Measurements from ENCODE around the gene DIPK1A. TPM values are rescaled to one million over a fixed set of nuclear protein-coding genes. Genes with fewer than 3 reads are reported as not detected.

Gene DIPK1A
- total RNA-seq, 1 experiment from 2014 or later: 1.2 TPM

DNA sequence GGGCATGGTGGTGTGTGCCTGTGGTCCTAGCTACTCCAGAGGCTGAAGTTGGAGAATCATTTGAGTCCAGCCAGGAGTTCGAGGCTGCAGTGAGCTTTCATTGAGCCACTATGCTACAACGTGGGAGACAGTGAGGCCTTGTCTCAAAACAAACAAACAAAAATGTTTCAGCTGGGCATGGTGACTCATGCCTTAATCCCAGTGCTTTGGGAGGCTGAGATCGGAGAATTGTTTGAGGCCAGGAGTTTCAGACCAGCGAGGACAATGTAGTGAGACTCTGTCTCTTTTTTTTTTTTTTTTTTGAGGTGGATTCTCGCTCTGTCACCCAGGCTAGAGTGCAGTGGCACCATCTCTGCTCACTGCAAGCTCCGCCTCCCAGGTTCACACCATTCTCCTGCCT lies 134.5 kb downstream of the DIPK1A start:
- BruUV-seq (replicated peaks): no TSS peak
- no peak overlapping the region for H3K27ac ChIP-seq (ENCODE audit: low read length)
- ChIA-PET POLR2A (no interaction called here), CTCF (no interaction called here)
- no peaks in the 10 kb centered on the region for H3K9me3 ChIP-seq (ENCODE audit: control insufficient read depth, insufficient read depth, low read depth, low read length)
- TF ChIP-seq, protein P1, sequence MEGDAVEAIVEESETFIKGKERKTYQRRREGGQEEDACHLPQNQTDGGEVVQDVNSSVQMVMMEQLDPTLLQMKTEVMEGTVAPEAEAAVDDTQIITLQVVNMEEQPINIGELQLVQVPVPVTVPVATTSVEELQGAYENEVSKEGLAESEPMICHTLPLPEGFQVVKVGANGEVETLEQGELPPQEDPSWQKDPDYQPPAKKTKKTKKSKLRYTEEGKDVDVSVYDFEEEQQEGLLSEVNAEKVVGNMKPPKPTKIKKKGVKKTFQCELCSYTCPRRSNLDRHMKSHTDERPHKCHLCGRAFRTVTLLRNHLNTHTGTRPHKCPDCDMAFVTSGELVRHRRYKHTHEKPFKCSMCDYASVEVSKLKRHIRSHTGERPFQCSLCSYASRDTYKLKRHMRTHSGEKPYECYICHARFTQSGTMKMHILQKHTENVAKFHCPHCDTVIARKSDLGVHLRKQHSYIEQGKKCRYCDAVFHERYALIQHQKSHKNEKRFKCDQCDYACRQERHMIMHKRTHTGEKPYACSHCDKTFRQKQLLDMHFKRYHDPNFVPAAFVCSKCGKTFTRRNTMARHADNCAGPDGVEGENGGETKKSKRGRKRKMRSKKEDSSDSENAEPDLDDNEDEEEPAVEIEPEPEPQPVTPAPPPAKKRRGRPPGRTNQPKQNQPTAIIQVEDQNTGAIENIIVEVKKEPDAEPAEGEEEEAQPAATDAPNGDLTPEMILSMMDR (IDR thresholded peaks at IDR 0.05): no peak
- TF ChIP-seq, protein P2, sequence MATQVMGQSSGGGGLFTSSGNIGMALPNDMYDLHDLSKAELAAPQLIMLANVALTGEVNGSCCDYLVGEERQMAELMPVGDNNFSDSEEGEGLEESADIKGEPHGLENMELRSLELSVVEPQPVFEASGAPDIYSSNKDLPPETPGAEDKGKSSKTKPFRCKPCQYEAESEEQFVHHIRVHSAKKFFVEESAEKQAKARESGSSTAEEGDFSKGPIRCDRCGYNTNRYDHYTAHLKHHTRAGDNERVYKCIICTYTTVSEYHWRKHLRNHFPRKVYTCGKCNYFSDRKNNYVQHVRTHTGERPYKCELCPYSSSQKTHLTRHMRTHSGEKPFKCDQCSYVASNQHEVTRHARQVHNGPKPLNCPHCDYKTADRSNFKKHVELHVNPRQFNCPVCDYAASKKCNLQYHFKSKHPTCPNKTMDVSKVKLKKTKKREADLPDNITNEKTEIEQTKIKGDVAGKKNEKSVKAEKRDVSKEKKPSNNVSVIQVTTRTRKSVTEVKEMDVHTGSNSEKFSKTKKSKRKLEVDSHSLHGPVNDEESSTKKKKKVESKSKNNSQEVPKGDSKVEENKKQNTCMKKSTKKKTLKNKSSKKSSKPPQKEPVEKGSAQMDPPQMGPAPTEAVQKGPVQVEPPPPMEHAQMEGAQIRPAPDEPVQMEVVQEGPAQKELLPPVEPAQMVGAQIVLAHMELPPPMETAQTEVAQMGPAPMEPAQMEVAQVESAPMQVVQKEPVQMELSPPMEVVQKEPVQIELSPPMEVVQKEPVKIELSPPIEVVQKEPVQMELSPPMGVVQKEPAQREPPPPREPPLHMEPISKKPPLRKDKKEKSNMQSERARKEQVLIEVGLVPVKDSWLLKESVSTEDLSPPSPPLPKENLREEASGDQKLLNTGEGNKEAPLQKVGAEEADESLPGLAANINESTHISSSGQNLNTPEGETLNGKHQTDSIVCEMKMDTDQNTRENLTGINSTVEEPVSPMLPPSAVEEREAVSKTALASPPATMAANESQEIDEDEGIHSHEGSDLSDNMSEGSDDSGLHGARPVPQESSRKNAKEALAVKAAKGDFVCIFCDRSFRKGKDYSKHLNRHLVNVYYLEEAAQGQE (IDR thresholded peaks at IDR 0.05; ENCODE audit: insufficient read depth in 1 of 2, low read depth in 2 of 2, low read length in 1 of 2): no peak
- TF ChIP-seq POLR2AphosphoS5 (IDR thresholded peaks at IDR 0.05; ENCODE audit: low read depth, low read length) (no peak), TCF7L2 (IDR thresholded peaks at IDR 0.05; ENCODE audit: low read depth, low read length) (no peak), SIN3A (IDR thresholded peaks at IDR 0.05; ENCODE audit: borderline replicate concordance, insufficient read depth, low read depth, low read length) (no peak)
- H3K4me3 ChIP-seq (ENCODE audit: low read depth in 2 of 2, low read length in 2 of 2): no peak overlapping the region
- intact Hi-C loops (cut with micrococcal nuclease; ENCODE audit: unreplicated experiment) (no loop called here), in situ Hi-C loops (cut with HindIII; ENCODE audit: low pct_unique_long_range_greater_than_20kb, low sequenced_read_pairs) (no loop called here)
- H3K4me1 ChIP-seq (ENCODE audit: control insufficient read depth, insufficient read depth, low read length): peaks cover 4% of the 10 kb centered on the region
- no peaks in the 10 kb centered on the region for H3K36me3 ChIP-seq (ENCODE audit: control insufficient read depth, insufficient read depth, low read length)
- DNase-seq (ENCODE audit: low read depth, low spot score) (no peak), ATAC-seq (no peak)
- no peaks in the 10 kb centered on the region for H3K27me3 ChIP-seq (ENCODE audit: control insufficient read depth, insufficient read depth, low read length)

DNA sequence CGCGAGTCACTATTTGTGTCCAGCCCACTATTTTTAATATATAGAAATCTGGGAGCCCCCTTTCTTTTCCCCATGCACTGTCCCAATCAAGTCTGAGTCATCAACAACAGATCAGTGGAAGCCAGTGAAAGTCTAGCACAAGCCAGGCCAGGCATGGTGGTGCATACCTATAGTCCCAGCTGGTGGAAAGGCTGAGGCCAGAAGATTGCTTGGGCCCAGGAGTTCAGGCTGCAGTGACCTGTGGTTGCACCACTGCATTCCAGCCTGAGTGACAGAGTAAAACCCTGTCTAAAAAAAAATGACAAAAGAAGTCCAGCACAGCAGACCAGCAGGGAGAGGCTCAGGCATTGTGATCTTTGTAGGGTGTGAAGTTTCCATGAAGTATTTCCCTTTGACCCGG lies 138.4 kb downstream of the DIPK1A start:
- TF ChIP-seq POLR2AphosphoS5 (IDR thresholded peaks at IDR 0.05; ENCODE audit: low read depth, low read length) (no peak), TCF7L2 (IDR thresholded peaks at IDR 0.05; ENCODE audit: low read depth, low read length) (no peak), SIN3A (IDR thresholded peaks at IDR 0.05; ENCODE audit: borderline replicate concordance, insufficient read depth, low read depth, low read length) (no peak)
- TF ChIP-seq, protein P1 (IDR thresholded peaks at IDR 0.05): no peak
- TF ChIP-seq, protein P2 (IDR thresholded peaks at IDR 0.05; ENCODE audit: insufficient read depth in 1 of 2, low read depth in 2 of 2, low read length in 1 of 2): no peak
- Histone ChIP-seq H3K4me1 (ENCODE audit: control insufficient read depth, insufficient read depth, low read length) (no peaks in the 10 kb centered on the region), H3K27ac (ENCODE audit: low read length) (no peak overlapping the region), H3K4me3 (ENCODE audit: low read depth in 2 of 2, low read length in 2 of 2) (no peak overlapping the region), H3K9me3 (ENCODE audit: control insufficient read depth, insufficient read depth, low read depth, low read length) (no peaks in the 10 kb centered on the region), H3K27me3 (ENCODE audit: control insufficient read depth, insufficient read depth, low read length) (no peaks in the 10 kb centered on the region), H3K36me3 (ENCODE audit: control insufficient read depth, insufficient read depth, low read length) (no peaks in the 10 kb centered on the region)
- intact Hi-C loops (cut with micrococcal nuclease; ENCODE audit: unreplicated experiment): no loop called here
- ChIA-PET CTCF (no interaction called here), POLR2A (no interaction called here)
- ATAC-seq: no peak
- no TSS peak for BruUV-seq (replicated peaks)
- in situ Hi-C loops (cut with HindIII; ENCODE audit: low pct_unique_long_range_greater_than_20kb, low sequenced_read_pairs): no loop called here
- DNase-seq (ENCODE audit: low read depth, low spot score): no peak

All from Panc1 (cell line).